GM21825 (cell line): ENCODE measurements around the gene P2RX2.

ENCODE experiments used
- ATAC-seq: cut with Tn5 transposase; IDR thresholded peaks from one replicate; pipeline ENCODE4 v1.9.1; 2021; ENCODE audit warnings: mild to moderate bottlenecking, moderate library complexity; ENCODE audit not compliant: unreplicated experiment

The P2RX2 gene

DNA sequence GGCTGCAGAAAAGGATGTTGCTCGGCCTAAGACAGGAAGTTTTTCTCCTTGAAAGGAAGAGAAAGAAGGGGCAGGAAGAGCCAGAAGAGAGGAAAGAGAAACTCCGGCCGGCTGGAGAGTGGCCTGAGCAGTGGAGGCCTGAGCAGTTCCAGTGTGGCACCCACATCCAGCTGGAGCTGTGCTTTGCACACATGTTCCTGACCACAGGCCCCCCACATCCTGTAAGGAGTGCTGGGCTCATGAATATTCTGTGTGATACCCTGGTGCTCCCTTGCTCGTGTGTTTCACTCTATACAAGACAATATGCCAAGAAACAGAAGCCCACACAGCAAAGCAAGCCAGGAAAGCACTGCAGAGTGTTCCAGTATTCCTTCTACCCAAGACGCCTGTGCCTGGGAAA, 41.5 kb downstream of the P2RX2 start:
- ATAC-seq, result no peak

DNA sequence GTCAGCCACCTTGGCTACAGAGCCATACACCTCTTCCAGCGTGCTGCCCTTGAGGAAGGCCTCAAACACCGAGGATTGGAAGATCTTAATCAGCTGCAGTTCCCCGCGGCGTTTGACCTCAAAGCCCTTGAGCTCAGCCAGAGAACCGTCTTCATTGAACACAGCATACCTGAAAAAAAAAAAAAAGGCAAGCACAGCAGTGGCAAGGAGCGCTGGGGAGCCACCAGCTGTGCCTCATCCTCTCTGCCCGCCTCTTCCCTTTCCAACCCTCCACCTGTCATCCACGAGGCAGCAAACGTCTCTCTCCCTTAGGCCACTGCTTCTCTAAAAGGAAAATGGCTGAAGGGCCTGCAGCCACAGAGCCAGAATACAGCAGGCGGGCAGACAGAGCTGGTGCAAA, 42.4 kb downstream of the P2RX2 start:
- no peak for ATAC-seq

DNA sequence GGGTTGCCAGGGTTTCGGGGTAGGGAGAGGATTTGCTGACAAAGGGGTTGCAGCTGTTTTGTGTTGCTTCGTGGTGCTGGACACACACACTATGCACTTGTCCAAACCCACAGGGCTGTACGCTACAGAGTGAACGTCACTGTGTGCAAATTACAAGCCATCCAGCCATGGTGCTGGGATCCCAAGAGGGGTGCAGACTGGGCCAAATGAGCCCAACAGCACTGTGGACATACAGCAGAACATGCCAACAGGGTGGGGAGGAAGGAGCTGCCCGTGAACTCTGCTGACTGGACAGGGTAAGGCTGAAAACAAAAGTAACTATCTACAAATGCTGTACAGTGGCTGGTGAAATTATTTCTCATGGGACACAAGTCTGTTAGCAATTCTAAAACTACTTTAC, 43.4 kb downstream of the P2RX2 start:
- no peak for ATAC-seq

DNA sequence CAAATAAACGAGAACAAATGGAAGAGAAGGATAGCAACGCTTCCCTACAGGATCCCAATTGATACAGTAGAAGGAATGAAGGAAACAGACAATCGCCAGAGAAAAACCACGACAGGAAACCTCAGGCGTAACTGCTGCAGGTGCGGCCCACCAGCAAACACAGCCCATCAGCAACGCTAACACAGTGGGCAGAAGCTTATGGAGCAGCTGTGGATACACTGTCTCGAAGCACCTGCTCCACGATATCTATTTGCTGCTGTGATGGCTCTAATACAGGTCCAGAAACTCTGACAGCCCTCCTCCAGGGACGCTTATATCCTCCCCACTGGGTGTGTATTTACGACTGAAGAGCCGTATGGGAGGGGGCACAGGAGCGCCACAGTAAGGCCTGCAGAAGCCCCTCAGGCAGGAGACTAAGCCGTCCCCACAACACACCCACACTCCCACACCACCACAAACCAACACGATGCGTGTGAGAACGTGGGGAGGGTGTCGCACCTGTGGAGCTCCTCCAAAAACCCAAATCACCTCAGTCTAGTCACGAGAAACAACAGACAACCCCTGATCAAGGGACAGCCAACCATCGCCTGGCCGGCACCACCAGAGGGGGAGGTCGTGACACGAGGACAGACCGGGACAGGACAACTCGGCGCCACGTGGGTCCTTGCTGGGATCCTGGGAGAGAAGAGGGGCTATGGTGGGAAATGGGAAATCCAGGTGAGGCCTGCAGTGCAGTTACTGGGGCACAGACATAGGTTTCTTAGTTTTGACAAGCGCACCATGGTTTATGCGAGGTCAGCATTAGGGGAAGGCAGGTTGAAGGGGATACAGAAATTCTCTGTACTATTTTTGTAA, 44.6 kb downstream of the P2RX2 start:
- no peak for ATAC-seq

DNA sequence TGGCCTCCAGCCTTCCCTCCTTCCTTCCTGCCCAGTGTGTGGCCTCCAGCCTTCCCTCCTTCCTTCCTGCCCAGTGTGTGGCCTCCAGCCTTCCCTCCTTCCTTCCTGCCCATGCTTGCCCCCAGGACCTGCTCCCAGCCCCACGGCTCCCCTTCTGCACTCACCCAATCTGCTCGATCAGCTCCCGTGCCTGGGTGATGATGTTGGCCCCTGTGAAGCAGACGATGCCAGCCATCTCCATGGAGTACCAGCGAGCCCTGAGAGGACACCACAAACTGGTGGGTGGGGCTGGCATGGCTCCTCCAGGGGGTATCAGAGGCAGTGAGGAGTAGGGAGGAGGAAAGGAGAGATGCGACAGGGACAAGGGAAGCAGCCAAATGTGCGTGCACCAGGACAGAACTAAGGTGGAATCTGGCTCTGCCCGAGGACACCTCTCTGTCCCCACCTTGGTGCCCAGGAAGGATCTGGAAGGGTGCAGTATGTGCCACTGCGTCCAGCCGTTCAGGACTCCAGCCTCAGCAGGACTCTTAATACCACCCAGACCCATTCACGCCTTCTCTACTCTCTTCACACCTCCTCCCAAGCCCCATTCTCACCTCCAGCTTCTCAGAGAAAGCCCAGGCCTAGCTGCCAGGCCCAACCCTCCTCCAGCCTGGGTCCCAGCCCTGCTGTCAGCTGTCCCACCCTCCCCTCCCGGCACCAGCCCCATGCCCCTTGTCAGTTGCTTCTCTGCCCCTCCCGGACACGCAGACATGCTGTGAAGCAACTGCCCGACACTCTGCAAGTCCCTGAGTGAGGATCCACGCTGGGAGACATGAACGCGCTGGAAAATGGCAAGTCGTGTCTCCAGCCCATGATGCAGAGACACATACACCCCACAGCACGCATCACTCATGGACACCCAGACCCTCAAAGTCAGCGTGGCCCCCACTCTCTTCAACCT, 45.9 kb downstream of the P2RX2 start:
- no peak for ATAC-seq

DNA sequence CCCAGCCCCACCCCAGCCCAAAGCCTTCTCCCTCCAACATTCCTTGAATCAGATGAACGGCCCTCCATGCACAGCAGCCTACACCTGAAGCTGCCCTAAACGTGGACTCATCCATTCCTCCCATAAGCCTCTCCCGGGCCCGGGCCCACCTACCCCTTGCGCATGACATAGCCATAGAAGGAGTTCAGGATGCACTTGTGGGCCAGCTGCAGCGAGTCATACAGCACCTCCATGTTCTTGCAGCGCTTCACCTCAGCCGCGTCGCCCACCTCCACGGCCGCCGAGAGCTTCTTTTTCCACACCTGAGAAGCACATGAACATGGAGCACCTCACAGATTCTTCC, 46.5 kb downstream of the P2RX2 start:
- ATAC-seq, result no peak

DNA sequence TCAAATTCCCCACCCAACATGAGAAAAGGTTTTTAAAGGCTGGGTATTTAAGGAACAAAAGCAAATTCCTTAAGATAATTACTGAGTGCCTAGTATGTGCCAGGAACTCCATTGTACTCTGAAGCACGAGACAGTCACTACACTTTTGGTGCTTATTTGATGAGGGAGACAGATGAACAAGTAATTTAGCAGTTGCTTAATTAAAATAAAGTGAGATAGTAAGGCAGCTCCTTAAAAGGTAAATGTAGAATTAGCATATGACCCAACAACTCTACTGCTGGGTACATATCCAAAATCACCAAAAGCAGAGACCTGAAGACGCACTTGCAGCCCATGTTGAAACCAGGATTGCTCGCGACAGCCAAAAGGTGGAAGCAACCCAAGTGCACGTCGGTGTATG, 47.2 kb downstream of the P2RX2 start:
- no peak for ATAC-seq

DNA sequence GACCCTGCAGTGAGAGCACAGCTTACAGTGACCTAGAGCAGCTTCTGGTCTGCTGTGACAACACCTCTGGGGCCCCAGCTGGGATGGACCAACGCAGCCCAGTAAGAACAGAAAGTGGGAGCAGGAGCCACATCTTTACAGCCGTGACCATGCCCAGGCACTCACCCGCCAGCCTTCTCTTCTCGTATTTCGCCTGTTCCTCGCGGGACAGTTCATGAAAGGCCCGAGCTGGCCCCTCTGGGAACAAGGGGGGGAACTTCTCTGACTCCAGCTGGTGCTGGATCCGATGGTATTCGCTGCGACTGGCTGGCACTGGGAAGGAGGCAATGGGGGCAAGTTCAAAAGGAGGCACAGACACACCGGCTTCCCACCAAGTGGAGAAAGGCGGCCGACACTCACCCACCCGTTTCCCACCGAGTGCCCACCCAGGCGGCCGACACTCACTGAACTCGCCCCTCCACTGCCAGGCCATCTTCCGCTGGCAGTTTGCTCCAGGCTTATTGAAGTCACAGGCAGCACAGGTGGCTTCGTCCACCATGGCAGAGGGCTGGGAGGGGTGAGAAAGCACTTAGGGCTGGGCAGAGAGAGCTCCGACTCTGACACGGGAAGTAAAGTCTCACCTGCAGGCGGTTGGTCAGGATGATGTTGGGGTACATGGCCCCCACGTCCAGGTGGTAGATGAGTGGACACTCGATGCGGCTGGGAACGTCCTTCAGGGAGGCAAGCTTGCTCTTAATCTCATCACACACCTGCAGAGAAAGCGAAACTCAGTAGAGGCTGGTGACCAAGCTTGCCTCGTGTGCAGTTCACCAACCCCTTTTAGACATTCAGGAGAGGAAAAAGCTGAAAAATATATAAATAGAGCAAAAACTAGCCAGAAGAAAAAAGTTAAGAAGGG, 49.9 kb downstream of the P2RX2 start:
- no peak for ATAC-seq

DNA sequence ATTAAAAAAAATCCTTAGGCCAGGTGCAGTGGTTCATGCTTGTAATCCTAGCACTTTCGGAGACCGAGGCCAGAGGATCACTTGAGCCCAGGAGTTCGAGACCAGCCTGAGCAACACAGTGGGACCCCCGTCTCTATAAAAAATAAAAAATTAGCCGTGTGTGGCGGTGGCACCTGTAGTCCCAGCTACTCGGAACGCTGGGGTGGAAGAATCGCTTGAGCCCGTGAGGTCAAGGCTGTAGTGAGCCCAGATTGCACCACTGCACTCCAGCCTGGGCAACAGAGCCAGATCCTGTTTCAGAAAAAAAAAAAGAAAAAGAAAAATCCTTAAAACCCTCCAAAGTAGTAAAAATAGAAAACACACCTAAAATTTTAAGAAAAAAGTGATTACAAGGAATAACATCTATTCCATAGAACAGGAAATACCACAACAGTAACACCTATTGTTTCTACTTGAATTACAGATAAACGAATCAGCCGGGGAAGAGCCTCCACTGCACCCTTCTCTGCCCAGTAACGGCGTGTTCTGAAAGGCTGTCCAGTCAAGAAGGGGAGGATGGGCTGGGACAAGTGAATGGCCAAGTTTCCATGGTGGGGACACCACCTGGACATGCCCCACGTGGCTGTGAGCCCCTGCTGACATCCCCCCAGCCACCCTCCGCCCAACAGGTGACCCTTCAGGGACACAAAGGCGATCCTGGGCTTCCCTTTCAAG, 50.7 kb downstream of the P2RX2 start:
- ATAC-seq, result no peak
